Right lobe of liver (tissue), 6 donors: Measurements from ENCODE around the gene GPC6. TPM values are rescaled to one million over a fixed set of nuclear protein-coding genes. Genes with fewer than 3 reads are reported as not detected.

ENCODE experiments used
- ATAC-seq, 4 donors: fragments of 200-7000 bp; cut with Tn5 transposase; one replicate each; pipeline ENCODE4 v1.9.1; 2020; ENCODE audit warnings: mild to moderate bottlenecking in 4 of 4, moderate library complexity in 4 of 4
- DNase-seq, 3 donors: peaks; one replicate each; pipeline ENCODE4 v3.0.0-alpha.2; 2020
- H3K27ac ChIP-seq, 3 donors: fragments of 200-600 bp; one replicate each; pipeline ENCODE4 v1.8.0; 2022
- H3K27me3 ChIP-seq, 2 donors: fragments of 200-600 bp; one replicate each; pipeline ENCODE4 v1.8.0; 2022
- H3K36me3 ChIP-seq, 4 donors: fragments of 200-600 bp; sonication (generic) in 1 of 4; one replicate each; pipeline versions ENCODE4 v1.5.1 to v1.8.0; 2017 to 2022; ENCODE audit warnings: control low read depth in 1 of 4
- H3K4me1 ChIP-seq, 4 donors: fragments of 200-600 bp; sonication (generic) in 1 of 4; one replicate each; pipeline versions ENCODE4 v1.5.1 to v1.8.0; 2017 to 2022; ENCODE audit warnings: control low read depth in 1 of 4
- H3K4me3 ChIP-seq, 3 donors: fragments of 200-600 bp; one replicate each; pipeline ENCODE4 v1.8.0; 2022
- H3K9me3 ChIP-seq, 4 donors: fragments of 200-600 bp; sonication (generic) in 1 of 4; one replicate each; pipeline versions ENCODE4 v1.5.1 to v1.8.0; 2017 to 2022; ENCODE audit warnings: control low read depth in 1 of 4
- CTCF ChIP-seq, 4 donors: fragments of 200-600 bp in 3 of 4; fragments of 450-650 bp in 1 of 4; IDR thresholded peaks; one replicate each; pipeline versions ENCODE4 v1.5.1 to v1.8.0; 2016 to 2022; ENCODE audit warnings: antibody characterized with exemption in 4 of 4, mild to moderate bottlenecking in 2 of 4
- POLR2A ChIP-seq: fragments of 450-650 bp; IDR thresholded peaks from one replicate; pipeline ENCODE4 v1.6.1; 2017; ENCODE audit warnings: antibody characterized with exemption, mild to moderate bottlenecking
- whole genome bisulfite sequencing: methylation state at CpG from one replicate; pipeline ENCODE4 v1.1.6; 2018; ENCODE audit warnings: low coverage, low lambda C conversion rate; ENCODE audit not compliant: insufficient coverage; ENCODE audit errors: missing lambda C conversion rate; 5-methylcytosine and 5-hydroxymethylcytosine counted together
- intact Hi-C, 2 donors: fragments of 100-400 bp; cut with DNase I; formaldehyde crosslinking; loops; one replicate each; pipeline versions ENCODE4 v1.11.2 to v1.14.1; 2022
- total RNA-seq, 6 experiments: library from RNA; depleted of rRNA in 2 of 6; stranded (reverse); fragments of >200 nt in 2 of 6; fragmentation: NEBNext Ultra II Directional in 3 of 6; extraction: Animal tissue kit (Norgen Biotek cat#: 25700) in 3 of 6; gene quantifications; one replicate each; pipeline versions ENCODE4 v1.1.0 to v1.2.4, GENCODE V29; 2016 to 2023
- donor health status: DM: no; HTN: yes; CAD: no.
- donor health status: DM: no; HTN: no; CAD: no.
- donor health status: DM: no; HTN: no; CAD: no.
- donor health status: DM: no; HTN: yes; CAD: no.
- donor health status: DM: no; HTN: yes; CAD: no.

GPC6 gene
- total RNA-seq, 6 experiments from 2014 or later = 18.6 to 30.1 (median 20.2) TPM

GRCh38 chr13:94419925-94420305 is 1193.3 kb downstream of the GPC6 start:
- Histone ChIP-seq H3K4me3 (no peak overlapping the region), H3K9me3 (no peaks in the 10 kb centered on the region), H3K36me3 (no peaks in the 10 kb centered on the region), H3K4me1 (no peaks in the 10 kb centered on the region), H3K27me3 (no peaks in the 10 kb centered on the region), H3K27ac (no peak overlapping the region)
- intact Hi-C loops = no loop called here
- ATAC-seq (no peak), DNase-seq (no peak)
- 38% methylated on average over 1 of the region's 1 CpG for WGBS
- TF ChIP-seq CTCF (IDR thresholded peaks at IDR 0.05) (no peak), POLR2A (no peak)

- Histone ChIP-seq H3K27me3 (no peaks in the 10 kb centered on the region), H3K27ac (no peak overlapping the region), H3K4me1 (no peaks in the 10 kb centered on the region), H3K36me3 (no peaks in the 10 kb centered on the region), H3K4me3 (no peak overlapping the region), H3K9me3 (no peaks in the 10 kb centered on the region)
- DNase-seq (no peak), ATAC-seq (no peak)
- no peak for TF ChIP-seq CTCF (IDR thresholded peaks at IDR 0.05)
- TF ChIP-seq POLR2A = no peak
- WGBS = 61% methylated on average over 5 of the region's 5 CpGs
- intact Hi-C loops = no loop called here
These were observed 1200.8 kb downstream of the GPC6 start for GRCh38 chr13:94427313-94427953.

GRCh38 chr13:94431574-94431973 is 1205.0 kb downstream of the GPC6 start:
- Histone ChIP-seq H3K27ac (no peak overlapping the region), H3K4me3 (no peak overlapping the region), H3K4me1 (no peaks in the 10 kb centered on the region), H3K36me3 (no peaks in the 10 kb centered on the region), H3K27me3 (no peaks in the 10 kb centered on the region), H3K9me3 (no peaks in the 10 kb centered on the region)
- ATAC-seq (no peak), DNase-seq (no peak)
- 80% methylated on average over 2 of the region's 2 CpGs for WGBS
- intact Hi-C loops = loop anchor here in 1 of 2 donors (10.0 kb wide), 1 partner anchor 183 kb away; no protein-coding TSS in a partner anchor
- no peak for TF ChIP-seq POLR2A
- TF ChIP-seq CTCF (IDR thresholded peaks at IDR 0.05) = no peak

- Histone ChIP-seq H3K9me3 (no peaks in the 10 kb centered on the region), H3K27ac (no peak overlapping the region), H3K36me3 (no peaks in the 10 kb centered on the region), H3K4me1 (no peaks in the 10 kb centered on the region), H3K27me3 (no peaks in the 10 kb centered on the region), H3K4me3 (no peak overlapping the region)
- TF ChIP-seq CTCF (IDR thresholded peaks at IDR 0.05) = no peak
- no peak for TF ChIP-seq POLR2A
- no peak for ATAC-seq
- intact Hi-C loops = loop anchor here in 1 of 2 donors (10.0 kb wide), 1 partner anchor 183 kb away; no protein-coding TSS in a partner anchor
- no peak for DNase-seq
These were observed 1205.4 kb downstream of the GPC6 start for GRCh38 chr13:94431987-94432386.
